ENCODE data around the gene ITGA2.

DNA sequence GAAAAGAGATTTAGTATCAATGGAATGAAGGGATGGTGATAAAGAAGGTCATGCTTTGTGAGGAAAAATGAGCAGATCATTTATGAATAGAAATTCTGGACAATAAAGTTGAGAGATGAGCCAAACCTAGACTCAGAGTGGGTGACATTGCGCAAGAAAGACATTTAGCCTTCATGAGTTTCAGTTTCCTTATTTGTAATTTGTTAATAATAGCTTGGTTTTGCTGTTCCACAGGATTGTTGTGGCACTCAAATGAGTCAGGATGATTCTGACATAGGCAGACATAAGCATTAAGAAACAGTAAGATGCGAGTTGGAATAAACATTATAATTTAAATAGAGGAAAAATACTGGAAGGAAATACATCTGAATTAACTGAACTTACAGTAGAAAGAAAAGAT lies 34.8 kb downstream of the ITGA2 start:
- no peak for TF ChIP-seq EZH2 (IDR thresholded peaks at IDR 0.05; ENCODE audit: borderline replicate concordance, low read depth, low read length, poor library complexity, severe bottlenecking)
- TF ChIP-seq, protein P1, sequence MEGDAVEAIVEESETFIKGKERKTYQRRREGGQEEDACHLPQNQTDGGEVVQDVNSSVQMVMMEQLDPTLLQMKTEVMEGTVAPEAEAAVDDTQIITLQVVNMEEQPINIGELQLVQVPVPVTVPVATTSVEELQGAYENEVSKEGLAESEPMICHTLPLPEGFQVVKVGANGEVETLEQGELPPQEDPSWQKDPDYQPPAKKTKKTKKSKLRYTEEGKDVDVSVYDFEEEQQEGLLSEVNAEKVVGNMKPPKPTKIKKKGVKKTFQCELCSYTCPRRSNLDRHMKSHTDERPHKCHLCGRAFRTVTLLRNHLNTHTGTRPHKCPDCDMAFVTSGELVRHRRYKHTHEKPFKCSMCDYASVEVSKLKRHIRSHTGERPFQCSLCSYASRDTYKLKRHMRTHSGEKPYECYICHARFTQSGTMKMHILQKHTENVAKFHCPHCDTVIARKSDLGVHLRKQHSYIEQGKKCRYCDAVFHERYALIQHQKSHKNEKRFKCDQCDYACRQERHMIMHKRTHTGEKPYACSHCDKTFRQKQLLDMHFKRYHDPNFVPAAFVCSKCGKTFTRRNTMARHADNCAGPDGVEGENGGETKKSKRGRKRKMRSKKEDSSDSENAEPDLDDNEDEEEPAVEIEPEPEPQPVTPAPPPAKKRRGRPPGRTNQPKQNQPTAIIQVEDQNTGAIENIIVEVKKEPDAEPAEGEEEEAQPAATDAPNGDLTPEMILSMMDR (conservative IDR thresholded peaks at IDR 0.05; ENCODE audit: low read depth, low read length) = no peak
